Stimulated activated naive B cell treated with anti-CD40 and anti-IgM and Interleukin-4, amounts not matched to agents 10 μg/mL and 1 μg/mL and 100 μg/mL, for 72 hours (primary cell): ENCODE data around the gene POLR2E.
"Not testable (repeated sequence)": the region's sequence is repeated elsewhere in the genome, so short reads cannot be mapped to it uniquely, and the experiment has no call there.

Source experiments
- ATAC-seq, 2 donors: fragments of 150-1000 bp; cut with Tn5 transposase; replicated peaks; 2 replicates each; pipeline ENCODE4 v1.10.0; 2021; ENCODE audit warnings: moderate library complexity in 1 of 2
- DNase-seq: peaks from one replicate; pipeline ENCODE4 v3.0.0; 2021
- H3K27ac Mint-ChIP-seq: one replicate; pipeline ENCODE4 v1.8.0; 2022; ENCODE audit warnings: mild to moderate bottlenecking, mixed read lengths
- H3K27me3 Mint-ChIP-seq, 2 donors: one replicate each; pipeline ENCODE4 v1.8.0; 2022; ENCODE audit warnings: mixed read lengths in 2 of 2
- H3K36me3 Mint-ChIP-seq, 2 donors: one replicate each; pipeline ENCODE4 v1.8.0; 2022; ENCODE audit warnings: mixed read lengths in 2 of 2, mild to moderate bottlenecking in 1 of 2
- H3K4me1 Mint-ChIP-seq, 2 donors: one replicate each; pipeline ENCODE4 v1.8.0; 2022; ENCODE audit warnings: mixed read lengths in 2 of 2, mild to moderate bottlenecking in 1 of 2
- H3K4me3 Mint-ChIP-seq, 2 donors: one replicate each; pipeline ENCODE4 v1.8.0; 2022; ENCODE audit warnings: mild to moderate bottlenecking in 2 of 2, mixed read lengths in 2 of 2, moderate library complexity in 1 of 2
- H3K9me3 Mint-ChIP-seq, 2 donors: one replicate each; pipeline ENCODE4 v1.8.0; 2022; ENCODE audit warnings: mixed read lengths in 2 of 2, mild to moderate bottlenecking in 1 of 2

Gene POLR2E

GRCh38 chr19:1131718-1132551 is 36.8 kb upstream of the POLR2E start:
- H3K27me3 Mint-ChIP-seq = no peaks in the 10 kb centered on the region
- H3K4me1 Mint-ChIP-seq = peaks cover 26 to 57% of the 10 kb centered on the region in 2 donors
- H3K9me3 Mint-ChIP-seq = no peaks in the 10 kb centered on the region

GRCh38 chr19:1130771-1131717 is 35.9 kb upstream of the POLR2E start:
- no peak for DNase-seq
- Mint-ChIP-seq H3K27ac (peak overlapping the region; percentile 90), H3K9me3 (no peaks in the 10 kb centered on the region), H3K36me3 (peaks cover 16 to 24% of the 10 kb centered on the region in 2 donors), H3K4me3 (peak overlapping the region; percentile 87 to 90), H3K27me3 (no peaks in the 10 kb centered on the region), H3K4me1 (peaks cover 22 to 51% of the 10 kb centered on the region in 2 donors)
- ATAC-seq = peak; percentile 9

More at GRCh38 chr19:1131718-1132551, 36.8 kb upstream of the POLR2E start:
- H3K4me3 Mint-ChIP-seq = peak overlapping the region; percentile 87 to 90
- H3K36me3 Mint-ChIP-seq = peaks cover 18 to 21% of the 10 kb centered on the region in 2 donors
- DNase-seq (peak; percentile 82), ATAC-seq (peak; percentile 83 to 88)
- H3K27ac Mint-ChIP-seq = peak overlapping the region; percentile 90

- Mint-ChIP-seq H3K9me3 (no peaks in the 10 kb centered on the region), H3K4me1 (peaks cover 19 to 44% of the 10 kb centered on the region in 2 donors), H3K36me3 (peaks cover 16 to 23% of the 10 kb centered on the region in 2 donors), H3K27ac (no peak overlapping the region), H3K4me3 (no peak overlapping the region), H3K27me3 (no peaks in the 10 kb centered on the region)
- ATAC-seq (no peak), DNase-seq (no peak)
These were observed 34.4 kb upstream of the POLR2E start for GRCh38 chr19:1129535-1129934.

- not testable (repeated sequence) for H3K4me3 Mint-ChIP-seq
- peaks cover 19 to 44% of the 10 kb centered on the region in 2 donors for H3K4me1 Mint-ChIP-seq
These were observed 33.9 kb upstream of the POLR2E start for GRCh38 chr19:1129084-1129483.

GRCh38 chr19:1128106-1128505 is 32.9 kb upstream of the POLR2E start:
- no peak overlapping the region for H3K4me3 Mint-ChIP-seq
- no peak overlapping the region for H3K27ac Mint-ChIP-seq
- no peaks in the 10 kb centered on the region for H3K9me3 Mint-ChIP-seq
- ATAC-seq (no peak), DNase-seq (no peak)
- H3K4me1 Mint-ChIP-seq = peaks cover 14 to 35% of the 10 kb centered on the region in 2 donors
- peaks cover 17 to 27% of the 10 kb centered on the region in 2 donors for H3K36me3 Mint-ChIP-seq
- no peaks in the 10 kb centered on the region for H3K27me3 Mint-ChIP-seq

More at GRCh38 chr19:1129084-1129483, 33.9 kb upstream of the POLR2E start:
- not testable (repeated sequence) for H3K27me3 Mint-ChIP-seq, H3K27ac Mint-ChIP-seq, H3K9me3 Mint-ChIP-seq, ATAC-seq, DNase-seq
- H3K36me3 Mint-ChIP-seq = peaks cover 16 to 26% of the 10 kb centered on the region in 2 donors

GRCh38 chr19:1126984-1127760 is 32.0 kb upstream of the POLR2E start:
- DNase-seq = no peak
- Mint-ChIP-seq H3K36me3 (peaks cover 21 to 33% of the 10 kb centered on the region in 2 donors), H3K27me3 (no peaks in the 10 kb centered on the region), H3K4me1 (peaks cover 17 to 30% of the 10 kb centered on the region in 2 donors), H3K4me3 (no peak overlapping the region), H3K27ac (peak overlapping the region; percentile 51), H3K9me3 (no peaks in the 10 kb centered on the region)
- ATAC-seq = no peak

- peaks cover 10 to 21% of the 10 kb centered on the region in 2 donors for H3K4me1 Mint-ChIP-seq
- no peak overlapping the region for H3K4me3 Mint-ChIP-seq
- H3K27me3 Mint-ChIP-seq = no peaks in the 10 kb centered on the region
- peak overlapping the region; percentile 67 for H3K27ac Mint-ChIP-seq
- ATAC-seq = no peak
- no peak for DNase-seq
- no peaks in the 10 kb centered on the region for H3K9me3 Mint-ChIP-seq
- H3K36me3 Mint-ChIP-seq = peaks cover 29 to 46% of the 10 kb centered on the region in 2 donors
These were observed 30.7 kb upstream of the POLR2E start for GRCh38 chr19:1125601-1126467.

GRCh38 chr19:1123885-1124677 is 28.9 kb upstream of the POLR2E start:
- Mint-ChIP-seq H3K27ac (no peak overlapping the region), H3K4me3 (no peak overlapping the region), H3K27me3 (no peaks in the 10 kb centered on the region), H3K4me1 (peaks cover 6% of the 10 kb centered on the region in 2 donors), H3K36me3 (peaks cover 35 to 57% of the 10 kb centered on the region in 2 donors), H3K9me3 (no peaks in the 10 kb centered on the region)
- no peak for ATAC-seq
- no peak for DNase-seq

- H3K36me3 Mint-ChIP-seq = peaks cover 39 to 64% of the 10 kb centered on the region in 2 donors
- H3K9me3 Mint-ChIP-seq = no peaks in the 10 kb centered on the region
- no peak for ATAC-seq
- no peak overlapping the region for H3K4me3 Mint-ChIP-seq
- H3K27ac Mint-ChIP-seq = no peak overlapping the region
- no peaks in the 10 kb centered on the region for H3K27me3 Mint-ChIP-seq
- no peak for DNase-seq
- H3K4me1 Mint-ChIP-seq = peaks cover 6% of the 10 kb centered on the region in 2 donors
These were observed 28.2 kb upstream of the POLR2E start for GRCh38 chr19:1123381-1123780.

GRCh38 chr19:1122972-1123363 is 27.8 kb upstream of the POLR2E start:
- peak; percentile 75 to 83 for ATAC-seq
- Mint-ChIP-seq H3K4me1 (peaks cover 6% of the 10 kb centered on the region in 2 donors), H3K36me3 (peaks cover 39 to 67% of the 10 kb centered on the region in 2 donors), H3K9me3 (no peaks in the 10 kb centered on the region), H3K27ac (no peak overlapping the region), H3K27me3 (no peaks in the 10 kb centered on the region), H3K4me3 (no peak overlapping the region)
- DNase-seq = peak; percentile 52

- DNase-seq = no peak
- Mint-ChIP-seq H3K27me3 (no peaks in the 10 kb centered on the region), H3K36me3 (peaks cover 38 to 67% of the 10 kb centered on the region in 2 donors), H3K27ac (peak overlapping the region; percentile 59), H3K9me3 (no peaks in the 10 kb centered on the region), H3K4me3 (no peak overlapping the region), H3K4me1 (peaks cover 6% of the 10 kb centered on the region in 2 donors)
- ATAC-seq = no peak
These were observed 27.1 kb upstream of the POLR2E start for GRCh38 chr19:1122021-1122971.
